Measurements from ENCODE around the gene OR13C8. TPM values are rescaled to one million over a fixed set of nuclear protein-coding genes. Genes with fewer than 3 reads are reported as not detected.

OR13C8 gene
- total RNA-seq, 1 experiment from 2014 or later, result not detected

- Histone ChIP-seq H3K36me3 (ENCODE audit: control insufficient read depth in 1 of 2, insufficient read depth in 2 of 2, low read length in 2 of 2) (no peaks in the 10 kb centered on the region), H3K27ac (ENCODE audit: low read depth, low read length) (no peak within 1 kb of the TSS), H2AFZ (ENCODE audit: low read depth, low read length, poor library complexity, severe bottlenecking) (no peak within 1 kb of the TSS), H3K27me3 (ENCODE audit: insufficient read depth, low read length) (no peaks in the 10 kb centered on the region), H3K4me1 (ENCODE audit: control insufficient read depth in 1 of 2, insufficient read depth in 2 of 2, low read length in 2 of 2) (no peaks in the 10 kb centered on the region), H3K9me2 (ENCODE audit: insufficient read depth) (no peaks in the 10 kb centered on the region), H3K9ac (ENCODE audit: low read length) (no peak within 1 kb of the TSS), H3K4me2 (ENCODE audit: low read length) (no peak within 1 kb of the TSS), H3K4me3 (replicated peaks in 1 of 2; ENCODE audit: low read depth in 1 of 2, low read length in 2 of 2) (no peak within 1 kb of the TSS), H3K79me2 (ENCODE audit: insufficient read depth, low read length) (no peaks in the 10 kb centered on the region), H3K9me3 (ENCODE audit: control insufficient read depth in 1 of 2, insufficient read depth in 1 of 2, low read depth in 1 of 2, low read length in 2 of 2) (no peaks in the 10 kb centered on the region), H4K20me1 (ENCODE audit: insufficient read depth) (no peaks in the 10 kb centered on the region)
- CTCF ChIA-PET, result no interaction called here
- no peak for ATAC-seq
- POLR2A ChIA-PET, result no interaction called here
- no TSS peak for BruUV-seq (replicated peaks)
- TF ChIP-seq EGR1 (IDR thresholded peaks at IDR 0.05; ENCODE audit: low read depth), result no peak
- TF ChIP-seq SP1 (IDR thresholded peaks at IDR 0.05; ENCODE audit: low read depth), result no peak
- TF ChIP-seq TCF7L2 (IDR thresholded peaks at IDR 0.05; ENCODE audit: borderline replicate concordance, extremely low read depth, insufficient read depth, insufficient read length), result no peak
- no peak for TF ChIP-seq FOSL1 (IDR thresholded peaks at IDR 0.05; ENCODE audit: low read depth)
- TF ChIP-seq ZNF274 (IDR thresholded peaks at IDR 0.05; ENCODE audit: low read depth, low read length), result no peak
- no peak for TF ChIP-seq ATF3 (IDR thresholded peaks at IDR 0.05)
- TF ChIP-seq ZFX (IDR thresholded peaks at IDR 0.05), result no peak
- TF ChIP-seq RAD21 (IDR thresholded peaks at IDR 0.05; ENCODE audit: low read depth), result no peak
- no peak for TF ChIP-seq ZBTB33 (IDR thresholded peaks at IDR 0.05; ENCODE audit: extremely low read depth, insufficient replicate concordance, low read length)
- DNase-seq (ENCODE audit: low read depth, low spot score), result no peak
- RAD21 ChIA-PET (ENCODE audit: low non-redundant PET in 1 of 2, low total read pairs in 2 of 2, uncharacterized antibody in 2 of 2, unreplicated experiment in 2 of 2), result no interaction called here
- intact Hi-C loops (cut with micrococcal nuclease), result no loop called here
Observed at GRCh38 chr9:104527109-104527508, 41.9 kb upstream of the OR13C8 start, which contains the start of gene OR13C4. TSS of gene OR13C4 (minus strand) at chr9:104527209. CDS start at chr9:104527209, 0 bp downstream.
